HG03575 (cell line): Measurements from ENCODE around the gene ING1.

ENCODE experiments used
- ATAC-seq: cut with Tn5 transposase; IDR thresholded peaks from one replicate; pipeline ENCODE4 v1.9.1; 2021; ENCODE audit not compliant: unreplicated experiment, insufficient number of reproducible peaks, low FRiP score; ENCODE audit errors: extremely low read depth

Gene ING1

DNA sequence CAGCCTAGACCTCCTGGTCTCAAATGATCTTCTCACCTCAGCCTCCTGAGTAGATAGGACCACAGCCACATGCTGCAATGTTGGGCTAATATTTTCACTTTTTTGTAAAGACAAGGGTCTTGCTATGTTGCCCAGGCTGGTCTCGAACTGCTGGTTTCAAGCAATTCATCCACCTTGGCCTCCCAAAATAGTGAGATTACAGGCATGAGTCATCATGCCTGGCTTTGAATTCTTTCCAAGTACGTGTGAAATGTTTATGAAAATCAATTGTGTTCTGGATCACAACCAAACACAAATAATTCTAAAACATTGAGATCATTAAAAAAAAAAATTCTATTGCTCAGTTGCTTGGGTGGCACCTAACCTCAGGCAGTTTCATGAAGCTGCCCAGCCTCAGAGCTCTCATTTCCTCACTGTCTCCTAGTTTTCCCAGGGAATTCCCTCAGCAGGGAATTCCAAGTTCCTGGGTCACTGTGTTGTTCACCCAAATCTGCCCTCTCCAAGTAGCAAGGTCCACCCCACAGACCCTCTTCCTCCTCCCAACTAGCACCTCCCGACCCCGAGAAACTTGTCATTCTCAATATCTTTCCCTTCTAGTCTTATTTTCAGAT is 44.8 kb downstream of the ING1 start:
- no peak for ATAC-seq

DNA sequence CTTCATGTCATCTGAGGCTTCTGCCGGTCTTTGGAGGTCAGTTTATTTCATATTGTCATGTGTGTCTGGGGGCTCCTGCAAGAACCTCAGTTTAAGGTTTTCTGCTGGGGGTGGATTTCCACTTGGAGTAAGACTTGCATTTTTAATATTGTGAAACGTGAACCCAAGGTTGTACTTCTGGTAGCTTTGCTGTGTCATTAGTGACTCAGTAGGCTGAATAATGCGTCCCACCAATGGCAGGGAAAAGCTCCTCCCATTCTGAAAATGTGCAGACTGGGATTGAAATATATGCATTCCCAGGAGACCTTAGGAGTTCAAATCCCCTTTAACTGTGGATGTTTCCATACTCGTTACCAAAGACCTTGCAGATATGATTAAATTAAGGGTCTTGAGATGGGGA is 46.2 kb downstream of the ING1 start:
- no peak for ATAC-seq

DNA sequence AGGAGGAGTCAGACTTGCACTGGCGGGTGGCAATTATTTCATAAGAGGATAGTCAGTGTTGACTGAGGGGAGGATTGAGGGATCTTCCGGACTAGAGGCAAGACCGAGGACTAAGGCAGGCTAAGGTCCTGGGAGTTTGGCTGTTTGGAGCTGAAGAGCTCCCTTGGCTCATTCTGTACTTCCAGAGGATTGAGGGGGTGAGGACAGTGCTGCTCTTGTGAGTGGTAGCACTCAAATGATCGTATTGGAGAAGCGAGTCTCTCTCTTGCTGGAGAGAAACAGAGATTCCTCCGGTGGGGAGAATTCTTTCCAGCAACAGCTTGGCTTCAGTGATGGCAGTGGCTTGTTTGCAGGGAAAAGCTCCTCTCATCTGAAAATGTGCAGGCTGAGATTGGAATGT is 47.1 kb downstream of the ING1 start:
- no peak for ATAC-seq

DNA sequence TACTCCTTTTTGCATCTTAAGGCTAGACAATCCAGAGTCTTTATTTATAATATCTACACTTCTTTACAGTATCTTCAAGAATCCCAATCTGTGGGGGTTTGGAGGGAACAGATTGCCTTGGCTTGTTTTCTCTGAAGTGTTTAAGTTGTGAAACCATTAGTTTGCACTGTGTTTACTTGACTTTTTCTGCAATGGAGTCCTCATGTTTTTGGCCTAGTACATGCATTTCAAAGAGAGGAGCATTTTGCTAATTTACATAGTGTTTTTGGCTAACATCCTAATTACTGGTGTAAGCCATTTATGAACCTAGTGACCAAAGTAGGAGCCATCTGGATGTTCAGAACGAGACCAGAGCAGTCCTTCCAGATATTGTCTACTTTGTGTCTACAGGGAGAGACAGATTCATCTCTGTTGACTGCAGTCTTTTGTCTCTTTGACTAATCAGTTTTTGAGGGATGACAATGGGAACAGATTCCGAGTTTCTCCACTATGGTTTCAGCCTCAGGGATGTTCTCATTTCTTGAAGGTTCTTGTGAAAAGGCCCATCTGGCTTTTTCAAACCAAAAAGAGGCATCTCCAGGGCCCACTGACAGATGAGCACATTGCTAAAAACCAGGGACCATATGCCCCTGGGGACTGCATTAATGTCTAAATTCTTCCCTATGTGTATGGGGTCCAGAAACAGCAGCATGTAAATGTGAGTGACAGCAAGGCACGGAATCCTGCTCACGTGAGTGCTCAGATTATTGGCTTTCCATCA is 53.4 kb downstream of the ING1 start:
- no peak for ATAC-seq

DNA sequence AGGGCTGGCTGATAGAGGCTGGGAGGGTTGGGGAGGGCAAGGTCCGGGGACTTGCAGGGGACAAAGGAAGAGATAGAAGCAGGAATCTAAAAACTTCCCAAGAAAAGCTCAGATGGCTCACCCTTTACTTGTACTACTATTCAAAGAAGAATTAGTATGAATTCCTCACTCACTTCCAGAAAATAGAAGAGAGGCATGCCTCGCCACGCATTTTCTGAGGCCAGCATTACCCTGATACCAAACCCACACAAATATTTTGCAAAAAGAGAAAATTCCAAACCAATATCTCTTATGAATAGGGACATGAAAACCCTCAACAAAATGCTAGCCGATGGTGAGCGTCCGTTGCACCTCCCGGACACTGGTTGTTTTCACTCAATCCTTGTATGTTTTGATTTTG is 54.0 kb downstream of the ING1 start:
- ATAC-seq: no peak

DNA sequence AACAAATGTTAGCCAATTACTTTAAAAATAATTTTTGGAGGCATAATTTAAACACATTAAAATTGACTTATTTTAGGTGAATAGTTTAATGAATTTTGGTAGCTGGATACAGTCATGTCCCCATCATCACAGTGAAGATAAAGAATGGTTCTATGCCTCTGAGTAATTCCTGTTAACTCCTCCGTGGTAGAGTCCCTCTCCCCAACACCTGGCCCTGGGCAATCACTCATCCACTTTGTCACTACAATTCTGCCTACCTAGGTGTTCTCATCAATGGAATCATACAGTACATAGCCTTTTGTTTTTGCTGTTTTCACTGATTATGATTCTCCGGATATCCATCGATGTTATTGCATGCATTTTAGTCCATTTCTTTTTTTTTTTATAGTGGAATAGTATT is 55.6 kb downstream of the ING1 start:
- no peak for ATAC-seq

DNA sequence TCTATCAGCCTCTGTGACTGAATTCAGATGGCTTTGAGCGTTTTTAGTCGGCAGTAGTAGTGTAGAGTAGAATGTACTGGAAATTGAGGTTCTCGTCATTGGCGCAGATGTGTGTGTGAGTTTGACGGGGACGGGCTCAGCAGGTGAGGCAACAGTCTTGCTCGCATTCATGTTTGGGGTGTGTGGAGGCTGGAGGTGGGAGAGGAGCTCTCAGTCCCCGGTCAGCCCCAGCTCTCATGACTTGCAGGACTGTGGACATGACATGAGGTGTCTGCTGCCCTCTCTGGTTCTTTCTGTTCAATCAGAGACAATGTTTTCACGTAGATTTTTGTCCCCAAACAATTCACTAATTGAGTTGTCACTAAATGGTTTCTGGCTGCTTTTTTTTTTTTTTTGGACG is 57.2 kb downstream of the ING1 start:
- no peak for ATAC-seq

DNA sequence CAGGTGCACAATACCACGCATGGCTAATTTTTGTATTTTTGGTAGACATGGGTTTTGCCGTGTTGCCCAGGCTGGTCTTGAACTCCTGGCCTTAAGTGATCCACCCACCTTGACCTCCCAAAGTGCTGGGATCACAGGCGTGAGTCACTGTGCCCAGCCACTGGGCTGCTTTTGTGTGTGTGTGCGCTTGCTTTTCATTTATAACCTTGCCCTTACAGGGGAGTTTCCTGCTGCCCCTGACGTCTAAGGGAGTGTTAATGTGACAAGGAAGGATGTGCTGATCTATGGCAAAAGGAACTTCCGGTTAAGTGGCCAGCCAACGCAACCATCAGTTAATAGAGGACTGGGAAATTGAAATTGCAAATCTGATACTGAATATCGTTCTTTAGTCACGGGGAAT is 57.7 kb downstream of the ING1 start:
- ATAC-seq: no peak

DNA sequence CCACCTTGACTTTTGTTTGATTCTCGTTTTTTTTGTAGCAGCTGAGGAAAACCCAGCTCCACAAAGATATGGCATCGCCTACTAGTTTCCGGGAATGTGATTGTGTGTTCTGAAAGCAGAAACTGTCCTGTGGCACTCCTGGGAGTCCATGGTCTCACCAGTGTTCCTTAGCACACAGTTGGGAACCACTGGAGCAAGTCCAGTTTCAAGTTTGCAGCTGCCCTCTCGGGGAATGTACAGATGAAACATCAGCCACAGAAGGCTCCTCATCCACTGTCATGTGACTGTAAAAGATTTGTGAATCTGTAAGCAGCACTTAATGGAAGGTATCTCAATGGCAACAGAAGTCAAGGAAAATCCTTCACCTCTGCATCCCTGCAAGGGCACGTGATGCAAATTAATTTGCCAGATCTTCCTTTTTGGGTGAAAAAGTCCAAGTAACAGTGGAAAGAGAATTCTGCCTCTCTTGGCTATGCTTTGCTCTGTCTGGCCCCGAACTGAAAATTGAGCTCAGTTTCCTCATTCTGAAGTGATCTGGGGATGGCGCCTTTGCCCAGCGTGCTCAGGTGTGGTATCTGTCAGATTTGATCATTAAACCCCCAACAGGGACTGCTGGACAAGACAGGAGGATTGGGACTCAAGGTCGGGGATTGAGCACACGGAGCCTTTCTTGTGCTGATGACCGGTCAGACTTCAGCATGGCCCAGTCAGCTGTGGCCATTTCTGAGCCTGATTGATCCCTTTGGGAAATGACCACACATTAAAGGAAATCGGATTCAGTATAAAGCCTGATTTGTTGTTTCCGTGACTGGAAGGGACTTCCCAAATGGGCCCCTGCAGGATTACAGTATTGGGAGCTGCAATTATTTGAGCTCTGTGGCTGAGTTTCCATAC is 58.8 kb downstream of the ING1 start:
- ATAC-seq: no peak
